Mucosa of descending colon (tissue), 3 donors: Measurements from ENCODE around the gene AKR1E2. TPM values are rescaled to one million over a fixed set of nuclear protein-coding genes. Genes with fewer than 3 reads are reported as not detected.
A peak's percentile ranks its signal among the peaks of the same experiment; 100 is the strongest.
"Not testable (repeated sequence)": the region's sequence is repeated elsewhere in the genome, so short reads cannot be mapped to it uniquely, and the experiment has no call there.

ENCODE experiments used
- ATAC-seq: fragments of 200-7000 bp; cut with Tn5 transposase; one replicate; pipeline ENCODE4 v1.9.1; 2020; ENCODE audit warnings: mild to moderate bottlenecking, moderate library complexity
- DNase-seq, 3 donors: peaks; one replicate each; pipeline ENCODE4 v3.0.0-alpha.2; 2020
- H3K36me3 ChIP-seq: fragments of 200-600 bp; one replicate; pipeline ENCODE4 v1.8.0; 2021; ENCODE audit warnings: low read depth, mild to moderate bottlenecking
- H3K4me1 ChIP-seq: fragments of 200-600 bp; one replicate; pipeline ENCODE4 v1.8.0; 2021; ENCODE audit warnings: low read depth, mild to moderate bottlenecking
- H3K4me3 ChIP-seq: fragments of 200-600 bp; one replicate; pipeline ENCODE4 v1.8.0; 2021; ENCODE audit warnings: mild to moderate bottlenecking
- H3K9me3 ChIP-seq: fragments of 200-600 bp; one replicate; pipeline ENCODE4 v1.8.0; 2021; ENCODE audit warnings: mild to moderate bottlenecking
- CTCF ChIP-seq: fragments of 200-600 bp; IDR thresholded peaks from one replicate; pipeline ENCODE4 v1.8.0; 2022; ENCODE audit warnings: antibody characterized with exemption, mild to moderate bottlenecking
- intact Hi-C, 2 donors: fragments of 100-400 bp; cut with DNase I in 1 of 2; cut with micrococcal nuclease in 1 of 2; formaldehyde crosslinking; loops; one replicate each; pipeline versions ENCODE4 v1.11.0 to v1.11.1; 2022; cut with DNase I, micrococcal nuclease
- total RNA-seq, 3 donors: library from RNA; stranded (reverse); fragmentation: NEBNext Ultra II Directional in 2 of 3; extraction: Animal tissue kit (Norgen Biotek cat#: 25700) in 2 of 3; gene quantifications; one replicate each; pipeline versions ENCODE4 v1.2.1 to v1.2.4, GENCODE V29; 2021 to 2023
- donor health status: DM: no; HTN: no; CAD: no; lungs with moderate emphysema.
- donor health status: DM: no; HTN: no; CAD: no.
- donor health status: DM: no; HTN: yes; CAD: no.

AKR1E2 gene
- total RNA-seq, 3 donors from 2014 or later = 6.7 to 20.4 (median 8.0) TPM

GRCh38 chr10:4807761-4808507 lies 18.1 kb upstream of the AKR1E2 start:
- H3K36me3 ChIP-seq = no peaks in the 10 kb centered on the region
- TF ChIP-seq CTCF = no peak
- no peak for ATAC-seq
- H3K4me3 ChIP-seq = no peak overlapping the region
- intact Hi-C loops = no loop called here
- no peak for DNase-seq
- H3K9me3 ChIP-seq = no peaks in the 10 kb centered on the region
- H3K4me1 ChIP-seq = no peaks in the 10 kb centered on the region

DNA sequence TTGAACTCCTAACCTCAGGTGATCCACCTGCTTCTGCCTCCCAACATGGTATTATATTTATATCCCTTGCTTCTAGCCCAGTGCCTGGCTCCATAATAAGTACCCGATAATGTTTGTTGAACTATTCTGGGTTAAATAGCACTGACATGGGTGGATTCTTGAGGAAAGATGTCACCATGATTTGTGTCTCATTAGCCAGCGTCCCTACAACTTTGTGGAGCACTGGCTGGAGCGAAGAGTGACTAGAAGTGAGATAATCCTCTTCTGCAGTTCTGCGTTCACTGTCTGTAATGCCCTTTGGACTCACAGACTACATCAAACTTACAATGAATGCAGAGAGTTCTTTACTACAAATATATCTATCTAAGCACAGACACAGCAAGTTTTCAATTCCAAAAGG lies 16.9 kb upstream of the AKR1E2 start:
- DNase-seq (no peak), ATAC-seq (no peak)
- no peak overlapping the region for H3K4me3 ChIP-seq
- H3K4me1 ChIP-seq = no peaks in the 10 kb centered on the region
- intact Hi-C loops = no loop called here
- no peak for TF ChIP-seq CTCF
- H3K36me3 ChIP-seq = no peaks in the 10 kb centered on the region
- no peaks in the 10 kb centered on the region for H3K9me3 ChIP-seq

DNA sequence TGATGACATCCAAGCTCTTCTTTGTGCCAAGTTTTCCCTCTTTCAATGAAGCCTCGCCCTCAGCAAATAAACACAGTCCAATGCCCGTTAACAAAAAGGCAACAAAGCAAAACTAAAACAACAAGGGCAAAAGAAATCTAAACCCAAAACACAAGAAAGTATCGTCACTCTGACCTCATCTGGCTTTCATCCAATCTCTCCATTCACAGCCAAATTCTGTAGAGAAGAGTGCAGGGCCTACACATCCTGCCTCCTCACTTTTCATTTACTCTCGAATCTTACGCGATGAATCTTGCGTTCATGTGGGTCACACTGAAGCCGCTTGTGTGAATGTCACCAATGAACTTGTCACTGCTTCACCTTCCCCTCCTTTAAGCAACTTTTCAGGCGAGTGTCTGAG lies 15.9 kb upstream of the AKR1E2 start:
- intact Hi-C loops = no loop called here
- DNase-seq (no peak), ATAC-seq (no peak)
- Histone ChIP-seq H3K9me3 (no peaks in the 10 kb centered on the region), H3K4me3 (no peak overlapping the region), H3K4me1 (peaks cover 3% of the 10 kb centered on the region), H3K36me3 (no peaks in the 10 kb centered on the region)
- TF ChIP-seq CTCF = no peak

DNA sequence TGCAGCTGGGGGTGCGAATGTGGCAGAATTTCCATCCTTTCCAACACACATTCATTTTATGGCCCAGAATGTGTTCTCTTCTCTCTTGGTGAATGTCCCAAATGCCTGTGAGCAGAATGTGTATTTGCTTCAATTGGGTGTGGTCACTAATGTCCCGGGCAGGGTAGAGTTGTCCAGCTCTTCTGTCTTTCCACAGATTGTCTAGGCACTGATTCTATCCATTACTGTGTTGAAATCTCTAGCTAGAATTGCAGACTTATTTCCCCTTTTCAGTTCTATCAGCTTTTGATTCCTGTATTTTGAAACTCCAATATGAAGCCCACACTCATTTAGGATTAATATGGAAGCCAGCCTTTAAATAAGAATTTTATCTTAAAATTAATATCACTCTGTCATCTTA lies 14.0 kb upstream of the AKR1E2 start:
- Histone ChIP-seq H3K4me1 (peaks cover 5% of the 10 kb centered on the region), H3K4me3 (no peak overlapping the region), H3K9me3 (no peaks in the 10 kb centered on the region), H3K36me3 (no peaks in the 10 kb centered on the region)
- DNase-seq = no peak
- ATAC-seq = peak; percentile 20
- intact Hi-C loops = no loop called here
- no peak for TF ChIP-seq CTCF

DNA sequence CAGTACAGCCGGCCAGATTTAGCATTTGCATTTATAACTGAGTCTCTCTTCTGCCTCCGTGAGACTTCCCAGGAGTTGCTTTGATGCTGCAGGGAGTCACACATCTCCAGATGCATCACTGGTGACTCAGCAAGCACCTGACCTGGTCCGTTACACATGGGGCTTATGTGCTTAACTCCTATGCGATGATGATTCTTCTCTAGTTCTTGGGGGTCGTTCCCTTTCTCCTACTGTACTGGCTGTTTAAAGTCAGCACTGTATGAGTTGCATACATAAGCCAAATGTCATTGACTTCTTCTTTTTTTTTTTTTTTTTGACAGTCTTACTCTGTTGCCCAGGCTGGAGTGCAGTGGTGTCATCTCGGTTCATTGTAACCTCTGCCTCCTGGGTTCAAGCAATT lies 13.0 kb upstream of the AKR1E2 start:
- H3K9me3 ChIP-seq = no peaks in the 10 kb centered on the region
- peaks cover 5% of the 10 kb centered on the region for H3K4me1 ChIP-seq
- TF ChIP-seq CTCF = no peak
- H3K36me3 ChIP-seq = no peaks in the 10 kb centered on the region
- H3K4me3 ChIP-seq = no peak overlapping the region
- ATAC-seq (peak; percentile 11), DNase-seq (no peak)
- intact Hi-C loops = no loop called here

GRCh38 chr10:4813496-4813895 lies 12.5 kb upstream of the AKR1E2 start:
- Histone ChIP-seq H3K4me1 (peaks cover 5% of the 10 kb centered on the region), H3K9me3 (no peaks in the 10 kb centered on the region), H3K36me3 (no peaks in the 10 kb centered on the region), H3K4me3 (no peak overlapping the region)
- intact Hi-C loops = no loop called here
- no peak for TF ChIP-seq CTCF
- ATAC-seq (no peak), DNase-seq (no peak)

GRCh38 chr10:4815646-4816180 lies 10.3 kb upstream of the AKR1E2 start:
- H3K9me3 ChIP-seq, H3K4me3 ChIP-seq, H3K4me1 ChIP-seq, DNase-seq, ATAC-seq, H3K36me3 ChIP-seq, intact Hi-C loops: not testable (repeated sequence)
